Measurements from ENCODE around the gene AUTS2.
"Not testable (repeated sequence)": the region's sequence is repeated elsewhere in the genome, so short reads cannot be mapped to it uniquely, and the experiment has no call there.

The AUTS2 gene

DNA sequence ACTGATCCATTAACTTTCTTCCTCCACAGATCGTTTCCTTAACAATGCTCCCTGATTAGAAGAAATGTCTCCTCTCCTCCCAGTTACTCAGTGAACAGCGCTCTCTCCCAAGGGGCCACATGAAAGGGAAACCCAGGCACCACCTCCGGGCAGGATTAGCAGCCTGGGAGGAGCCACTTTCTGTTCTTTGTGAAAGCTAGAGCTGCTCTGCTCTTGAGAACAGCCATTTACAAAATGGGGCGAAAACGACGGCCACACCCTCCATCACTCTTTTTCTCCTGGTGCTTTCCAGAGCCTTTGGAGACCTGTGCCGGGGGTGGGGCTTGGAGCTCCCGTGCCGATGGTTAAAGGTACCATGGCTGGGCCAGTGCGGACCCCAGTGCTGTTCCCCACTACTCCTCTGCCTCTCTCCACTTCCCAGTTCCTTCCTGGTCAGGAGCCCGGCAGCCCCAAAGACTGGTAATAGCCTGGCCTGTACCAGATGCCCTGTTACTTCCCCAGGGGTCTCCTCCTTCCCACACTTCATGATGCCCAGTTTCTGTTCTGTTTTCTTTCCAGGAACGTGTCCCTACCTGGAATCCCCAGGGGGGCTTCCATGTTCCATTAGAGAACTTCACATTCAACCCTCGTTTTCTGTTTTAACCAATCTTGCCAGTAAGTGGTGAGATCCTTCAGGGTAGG, 1130.7 kb downstream of the AUTS2 start (continued):
- TF ChIP-seq, protein P1, sequence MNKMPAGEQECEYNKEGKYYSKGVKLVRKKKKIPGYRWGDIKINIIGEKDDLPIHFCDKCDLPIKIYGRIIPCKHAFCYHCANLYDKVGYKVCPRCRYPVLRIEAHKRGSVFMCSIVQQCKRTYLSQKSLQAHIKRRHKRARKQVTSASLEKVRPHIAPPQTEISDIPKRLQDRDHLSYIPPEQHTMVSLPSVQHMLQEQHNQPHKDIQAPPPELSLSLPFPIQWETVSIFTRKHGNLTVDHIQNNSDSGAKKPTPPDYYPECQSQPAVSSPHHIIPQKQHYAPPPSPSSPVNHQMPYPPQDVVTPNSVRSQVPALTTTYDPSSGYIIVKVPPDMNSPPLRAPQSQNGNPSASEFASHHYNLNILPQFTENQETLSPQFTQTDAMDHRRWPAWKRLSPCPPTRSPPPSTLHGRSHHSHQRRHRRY (tag by site-specific recombination; IDR thresholded peaks at IDR 0.05), result no peak
- TF ChIP-seq ZNF510 (tag by site-specific recombination; IDR thresholded peaks at IDR 0.05; ENCODE audit: insufficient replicate concordance) (no peak), ZBTB48 (tag by site-specific recombination; IDR thresholded peaks at IDR 0.05) (no peak), ZNF341 (tag by site-specific recombination; IDR thresholded peaks at IDR 0.05; ENCODE audit: low read depth) (peak; percentile 75), GLI2 (tag by site-specific recombination; IDR thresholded peaks at IDR 0.05; ENCODE audit: borderline replicate concordance, low read depth) (no peak), GLIS1 (tag by site-specific recombination; IDR thresholded peaks at IDR 0.05) (no peak), ZNF785 (tag by site-specific recombination; IDR thresholded peaks at IDR 0.05) (no peak), MZF1 (tag by site-specific recombination; IDR thresholded peaks at IDR 0.05; ENCODE audit: borderline replicate concordance) (no peak), KLF1 (tag by site-specific recombination; IDR thresholded peaks at IDR 0.05) (peak; percentile 37; the same call in 1 of the 2 replicates), ZNF830 (tag by site-specific recombination; IDR thresholded peaks at IDR 0.05; ENCODE audit: low read depth) (no peak), ZNF266 (tag by site-specific recombination; IDR thresholded peaks at IDR 0.05; ENCODE audit: low read depth) (no peak), ZNF112 (tag by site-specific recombination; IDR thresholded peaks at IDR 0.05) (no peak), ZNF2 (tag by site-specific recombination; IDR thresholded peaks at IDR 0.05) (no peak)
- TF ChIP-seq, protein P2, sequence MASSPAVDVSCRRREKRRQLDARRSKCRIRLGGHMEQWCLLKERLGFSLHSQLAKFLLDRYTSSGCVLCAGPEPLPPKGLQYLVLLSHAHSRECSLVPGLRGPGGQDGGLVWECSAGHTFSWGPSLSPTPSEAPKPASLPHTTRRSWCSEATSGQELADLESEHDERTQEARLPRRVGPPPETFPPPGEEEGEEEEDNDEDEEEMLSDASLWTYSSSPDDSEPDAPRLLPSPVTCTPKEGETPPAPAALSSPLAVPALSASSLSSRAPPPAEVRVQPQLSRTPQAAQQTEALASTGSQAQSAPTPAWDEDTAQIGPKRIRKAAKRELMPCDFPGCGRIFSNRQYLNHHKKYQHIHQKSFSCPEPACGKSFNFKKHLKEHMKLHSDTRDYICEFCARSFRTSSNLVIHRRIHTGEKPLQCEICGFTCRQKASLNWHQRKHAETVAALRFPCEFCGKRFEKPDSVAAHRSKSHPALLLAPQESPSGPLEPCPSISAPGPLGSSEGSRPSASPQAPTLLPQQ (tag by site-specific recombination; IDR thresholded peaks at IDR 0.05), result no peak

- CTCF ChIA-PET, result interaction anchor here (0.6 kb wide), 1 partner anchor 551 kb away, joined by 4 read pairs; no protein-coding TSS in a partner anchor
- POLR2A ChIA-PET, result not testable (repeated sequence)
Observed at GRCh38 chr7:70729553-70730157, 1131.4 kb downstream of the AUTS2 start.

DNA sequence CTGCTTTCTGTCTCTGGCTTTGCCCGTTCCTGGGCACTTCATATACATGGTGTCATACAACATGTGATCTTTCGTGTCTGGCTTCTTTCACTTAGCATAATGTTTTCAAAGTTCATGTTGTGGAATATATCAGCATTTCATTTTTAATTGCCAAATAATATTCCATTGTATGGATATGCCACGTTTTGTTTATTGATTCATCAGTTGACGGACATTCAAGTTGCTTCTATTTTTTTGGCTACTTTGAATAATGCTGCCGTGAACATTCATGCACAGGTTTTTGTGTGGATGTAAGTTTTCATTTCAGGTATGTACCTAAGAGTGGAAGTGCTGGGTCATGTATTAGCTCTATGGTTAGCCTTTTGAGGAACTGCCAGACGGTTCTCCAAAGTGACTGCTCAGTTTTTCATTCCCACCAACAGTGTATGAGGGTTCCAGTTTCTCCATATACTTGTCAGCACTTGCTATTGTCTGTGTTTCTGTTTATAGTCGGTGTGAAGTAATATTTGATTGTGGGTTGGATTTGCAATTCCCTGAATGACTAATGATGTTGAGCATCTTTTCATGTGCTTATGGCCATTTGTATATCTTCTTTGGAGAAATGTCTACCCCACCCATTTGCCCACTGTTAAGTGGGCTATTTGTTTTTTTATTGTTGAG, 1132.3 kb downstream of the AUTS2 start:
- Histone ChIP-seq H3K9me3 (ENCODE audit: control insufficient read depth, insufficient read depth, low read depth, low read length) (no peaks in the 10 kb centered on the region), H3K36me3 (ENCODE audit: control insufficient read depth in 2 of 2, insufficient read depth in 1 of 2, low read length in 2 of 2) (no peaks in the 10 kb centered on the region; a peak in 1 of 3 replicates), H3K27ac (ENCODE audit: extremely low read depth, low read depth, low read length) (no peak overlapping the region), H3K4me1 (ENCODE audit: control insufficient read depth, insufficient read depth, low read length) (peaks cover 10% of the 10 kb centered on the region), H3K4me3 (ENCODE audit: low read depth, low read length) (no peak overlapping the region)
- POLR2A ChIA-PET, result no interaction called here
- CTCF ChIA-PET, result no interaction called here
- TF ChIP-seq SP7 (tag by site-specific recombination; IDR thresholded peaks at IDR 0.05) (no peak), ZNF10 (tag by site-specific recombination; IDR thresholded peaks at IDR 0.05) (peak; percentile 90), ZNF146 (tag by site-specific recombination; IDR thresholded peaks at IDR 0.05) (0 out of 2 replicates have a peak, but pooled peaks have one; percentile 44)

More at GRCh38 chr7:70729553-70730157, 1131.4 kb downstream of the AUTS2 start:
- not testable (repeated sequence) for H3K9me3 ChIP-seq (ENCODE audit: control insufficient read depth, insufficient read depth, low read depth, low read length); H3K4me3 ChIP-seq (ENCODE audit: low read depth, low read length); H3K36me3 ChIP-seq (ENCODE audit: control insufficient read depth in 2 of 2, insufficient read depth in 1 of 2, low read length in 2 of 2); H3K27ac ChIP-seq (ENCODE audit: extremely low read depth, low read depth, low read length)
- H3K4me1 ChIP-seq (ENCODE audit: control insufficient read depth, insufficient read depth, low read length), result peaks cover 16% of the 10 kb centered on the region
